ENCODE measurements around the gene ZNF138.

- TF ChIP-seq POLR2AphosphoS5 (IDR thresholded peaks at IDR 0.05; ENCODE audit: borderline replicate concordance, low read depth, low read length) (no peak), EZH2 (IDR thresholded peaks at IDR 0.05) (no peak)
These were observed 36.7 kb downstream of the ZNF138 start for GRCh38 chr7:64830926-64831325.
